Right atrium auricular region (tissue), 2 donors: ENCODE data around the gene C5AR1. TPM values are rescaled to one million over a fixed set of nuclear protein-coding genes. Genes with fewer than 3 reads are reported as not detected.

Experiments
- DNase-seq: peaks from one replicate; pipeline ENCODE4 v3.0.0-alpha.2; 2019; ENCODE audit warnings: low spot score
- H3K27ac ChIP-seq, 2 donors: fragments of 200-600 bp; sonication (generic); 1 replicate in 1 of 2; 2 replicates in 1 of 2; pipeline ENCODE4 v1.5.1; 2016 to 2019
- H3K27me3 ChIP-seq, 2 donors: fragments of 200-600 bp; sonication (generic); one replicate each; pipeline versions ENCODE4 v1.5.1 to v1.6.0; 2017 to 2019
- H3K36me3 ChIP-seq: fragments of 200-600 bp; sonication (generic); one replicate; pipeline ENCODE4 v1.5.1; 2016
- H3K4me1 ChIP-seq, 2 donors: fragments of 200-600 bp; sonication (generic); one replicate each; pipeline versions ENCODE4 v1.5.1 to v1.6.0; 2017 to 2019
- H3K4me3 ChIP-seq, 2 donors: fragments of 200-600 bp; sonication (generic); 1 replicate in 1 of 2; 2 replicates in 1 of 2; pipeline ENCODE4 v1.5.1; 2017 to 2019; ENCODE audit warnings: mild to moderate bottlenecking in 1 of 2, moderate library complexity in 1 of 2
- H3K9me3 ChIP-seq, 2 donors: fragments of 200-600 bp; sonication (generic); one replicate each; pipeline ENCODE4 v1.5.1; 2019
- total RNA-seq, 2 donors: library from RNA; depleted of rRNA; stranded (reverse); fragments of >200 nt; gene quantifications; one replicate each; pipeline ENCODE4 v1.1.0, GENCODE V29; 2016
- TF ChIP-seq, protein P1 (sequence below), 2 donors: fragments of 200-600 bp; sonication (generic); IDR thresholded peaks; one replicate each; pipeline ENCODE4 v1.5.1; 2019; ENCODE audit warnings: antibody characterized with exemption in 2 of 2

Gene C5AR1
- total RNA-seq, 2 donors from 2014 or later: 4.6 to 14.3 TPM

GRCh38 chr19:47268028-47268427 is 41.6 kb upstream of the C5AR1 start:
- Histone ChIP-seq H3K27ac (no peak overlapping the region), H3K27me3 (no peaks in the 10 kb centered on the region), H3K9me3 (no peaks in the 10 kb centered on the region), H3K4me1 (peaks cover 0 to 7% of the 10 kb centered on the region in 2 donors), H3K36me3 (peaks cover 77% of the 10 kb centered on the region), H3K4me3 (no peak overlapping the region)
- DNase-seq: no peak
- TF ChIP-seq, protein P1, sequence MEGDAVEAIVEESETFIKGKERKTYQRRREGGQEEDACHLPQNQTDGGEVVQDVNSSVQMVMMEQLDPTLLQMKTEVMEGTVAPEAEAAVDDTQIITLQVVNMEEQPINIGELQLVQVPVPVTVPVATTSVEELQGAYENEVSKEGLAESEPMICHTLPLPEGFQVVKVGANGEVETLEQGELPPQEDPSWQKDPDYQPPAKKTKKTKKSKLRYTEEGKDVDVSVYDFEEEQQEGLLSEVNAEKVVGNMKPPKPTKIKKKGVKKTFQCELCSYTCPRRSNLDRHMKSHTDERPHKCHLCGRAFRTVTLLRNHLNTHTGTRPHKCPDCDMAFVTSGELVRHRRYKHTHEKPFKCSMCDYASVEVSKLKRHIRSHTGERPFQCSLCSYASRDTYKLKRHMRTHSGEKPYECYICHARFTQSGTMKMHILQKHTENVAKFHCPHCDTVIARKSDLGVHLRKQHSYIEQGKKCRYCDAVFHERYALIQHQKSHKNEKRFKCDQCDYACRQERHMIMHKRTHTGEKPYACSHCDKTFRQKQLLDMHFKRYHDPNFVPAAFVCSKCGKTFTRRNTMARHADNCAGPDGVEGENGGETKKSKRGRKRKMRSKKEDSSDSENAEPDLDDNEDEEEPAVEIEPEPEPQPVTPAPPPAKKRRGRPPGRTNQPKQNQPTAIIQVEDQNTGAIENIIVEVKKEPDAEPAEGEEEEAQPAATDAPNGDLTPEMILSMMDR (IDR thresholded peaks at IDR 0.05): no peak

DNA sequence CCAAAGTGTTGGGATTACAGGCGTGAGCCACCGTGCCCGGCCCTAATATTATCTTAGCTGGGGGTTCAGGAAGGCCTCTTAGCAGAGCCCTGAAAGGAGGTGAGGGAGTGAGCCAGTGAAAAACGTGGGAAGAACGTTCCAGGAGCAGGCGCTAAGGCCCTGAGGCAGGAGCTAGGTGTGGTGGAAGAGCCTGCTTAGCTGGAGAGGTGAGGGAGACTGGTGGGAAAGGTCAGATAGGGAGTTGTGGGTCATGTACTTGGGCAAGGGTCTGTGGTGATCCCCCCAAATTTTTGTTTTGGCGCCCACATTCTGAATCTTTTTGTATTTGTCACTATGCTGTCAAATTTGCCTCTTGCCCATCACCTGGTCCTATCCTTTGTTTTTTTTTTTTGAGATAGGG is 40.1 kb upstream of the C5AR1 start:
- H3K27ac ChIP-seq: no peak overlapping the region
- H3K9me3 ChIP-seq: no peaks in the 10 kb centered on the region
- H3K4me3 ChIP-seq: no peak overlapping the region
- TF ChIP-seq, protein P1 (IDR thresholded peaks at IDR 0.05): no peak
- peaks cover 0 to 11% of the 10 kb centered on the region in 2 donors for H3K4me1 ChIP-seq
- H3K36me3 ChIP-seq: peaks cover 63% of the 10 kb centered on the region
- no peak for DNase-seq
- no peaks in the 10 kb centered on the region for H3K27me3 ChIP-seq

- H3K9me3 ChIP-seq: no peaks in the 10 kb centered on the region
- no peak for DNase-seq
- H3K27ac ChIP-seq: no peak overlapping the region
- no peaks in the 10 kb centered on the region for H3K27me3 ChIP-seq
- peaks cover 0 to 17% of the 10 kb centered on the region in 2 donors for H3K4me1 ChIP-seq
- H3K4me3 ChIP-seq: no peak overlapping the region
- peaks cover 55% of the 10 kb centered on the region for H3K36me3 ChIP-seq
- TF ChIP-seq, protein P1 (IDR thresholded peaks at IDR 0.05): no peak
These were observed 39.3 kb upstream of the C5AR1 start for GRCh38 chr19:47270408-47270807.

DNA sequence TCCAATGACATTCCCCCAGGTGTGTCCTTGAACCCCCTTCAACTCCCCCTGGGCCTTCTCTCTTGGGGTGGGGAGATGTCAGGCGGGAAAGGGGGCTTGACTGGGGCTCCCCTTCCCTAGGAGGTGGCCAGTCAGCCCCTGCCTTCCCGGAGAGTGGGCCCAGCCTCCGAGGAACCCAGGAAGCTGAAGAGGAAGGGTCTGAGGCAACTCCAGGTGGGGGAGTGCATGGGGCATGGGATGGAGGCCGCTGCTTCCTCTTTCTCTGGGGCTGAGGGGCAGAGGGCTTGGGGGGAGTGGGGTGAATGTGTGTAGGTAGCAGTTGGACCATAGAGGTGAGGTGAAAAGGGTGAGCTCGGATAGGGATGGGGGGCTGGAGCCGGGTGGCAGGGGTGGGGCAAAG is 37.7 kb upstream of the C5AR1 start:
- peak overlapping the region in 1 of 2 donors; percentile 95 for H3K27ac ChIP-seq
- DNase-seq: no peak
- peaks cover 0 to 28% of the 10 kb centered on the region in 2 donors for H3K4me1 ChIP-seq
- no peak overlapping the region for H3K4me3 ChIP-seq
- TF ChIP-seq, protein P1 (IDR thresholded peaks at IDR 0.05): no peak
- no peaks in the 10 kb centered on the region for H3K27me3 ChIP-seq
- peaks cover 39% of the 10 kb centered on the region for H3K36me3 ChIP-seq
- H3K9me3 ChIP-seq: no peaks in the 10 kb centered on the region

DNA sequence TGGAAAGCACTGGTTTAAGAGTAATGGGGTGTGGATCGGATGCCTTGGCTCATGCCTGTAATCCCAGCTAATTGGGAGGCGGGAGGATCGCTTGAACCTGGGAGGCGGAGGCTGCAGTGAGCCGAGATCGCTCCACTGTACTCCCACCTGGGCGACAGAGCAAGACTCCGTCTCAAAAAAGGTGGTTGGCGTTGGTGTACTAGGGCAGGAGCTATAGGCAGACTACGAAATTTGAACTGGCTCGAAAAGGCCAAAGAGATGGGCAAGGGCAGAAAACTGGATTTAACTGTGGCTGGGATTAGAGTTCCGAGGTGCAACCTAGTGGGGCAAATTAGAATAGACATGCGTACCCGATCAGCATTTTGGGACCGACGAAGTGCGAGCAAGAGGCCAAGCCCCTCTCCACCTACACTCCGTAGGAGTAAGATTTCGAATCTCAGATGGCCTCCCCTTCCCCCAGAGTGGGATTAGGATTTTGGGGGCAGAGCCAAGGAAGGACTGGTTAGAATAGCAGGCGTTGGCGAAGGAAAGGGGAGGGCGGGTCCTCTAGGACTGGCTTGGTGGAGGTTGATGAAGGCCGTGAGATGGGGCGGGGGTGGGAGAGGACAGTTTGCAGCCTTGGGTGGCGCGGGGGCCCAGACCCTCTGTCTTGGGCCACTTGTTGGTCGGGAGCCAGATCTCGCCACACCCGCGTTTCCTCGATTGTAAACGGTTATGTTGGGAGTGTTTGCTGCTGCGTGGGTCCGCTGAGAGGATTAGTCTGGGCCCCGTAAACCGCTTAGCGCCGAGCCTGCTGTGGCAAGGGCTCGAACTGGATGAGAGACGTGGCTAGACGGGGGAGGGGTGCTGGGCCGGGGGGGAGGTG is 37.0 kb upstream of the C5AR1 start:
- peak overlapping the region; percentile 46 to 75 for H3K4me3 ChIP-seq
- TF ChIP-seq, protein P1 (IDR thresholded peaks at IDR 0.05): no peak
- H3K36me3 ChIP-seq: peaks cover 32% of the 10 kb centered on the region
- peaks cover 0 to 28% of the 10 kb centered on the region in 2 donors for H3K4me1 ChIP-seq
- no peaks in the 10 kb centered on the region for H3K9me3 ChIP-seq
- DNase-seq: peak; percentile 66
- H3K27ac ChIP-seq: peak overlapping the region; percentile 95 to 97
- H3K27me3 ChIP-seq: no peaks in the 10 kb centered on the region
